Progenitor cell of endocrine pancreas (in vitro differentiated cells): ENCODE measurements around the gene AKT3. TPM values are rescaled to one million over a fixed set of nuclear protein-coding genes. Genes with fewer than 3 reads are reported as not detected.

Source experiments
- DNase-seq: peaks from one replicate; pipeline ENCODE4 v3.0.0; 2021; ENCODE audit warnings: low spot score; ENCODE audit not compliant: unreplicated experiment
- H3K27ac Mint-ChIP-seq: 2 replicates; pipeline ENCODE4 v1.8.0; 2021; ENCODE audit warnings: mild to moderate bottlenecking, moderate library complexity, mixed read lengths
- H3K27me3 Mint-ChIP-seq: 2 replicates; pipeline ENCODE4 v1.8.0; 2021; ENCODE audit warnings: mixed read lengths
- H3K36me3 Mint-ChIP-seq: 2 replicates; pipeline ENCODE4 v1.8.0; 2022; ENCODE audit warnings: mixed read lengths; ENCODE audit not compliant: insufficient read depth
- H3K4me1 Mint-ChIP-seq: 2 replicates; pipeline ENCODE4 v1.8.0; 2021; ENCODE audit warnings: low read depth, mixed read lengths
- H3K4me3 Mint-ChIP-seq: 2 replicates; pipeline ENCODE4 v1.8.0; 2021; ENCODE audit warnings: low read depth, mild to moderate bottlenecking, moderate library complexity, mixed read lengths
- H3K9me3 Mint-ChIP-seq: 2 replicates; pipeline ENCODE4 v1.8.0; 2021; ENCODE audit warnings: low read depth, mixed read lengths
- CTCF ChIP-seq: fragments of 200-600 bp; sonication (generic); IDR thresholded peaks from one replicate; pipeline ENCODE4 v1.5.0; 2021; ENCODE audit warnings: antibody characterized with exemption, mild to moderate bottlenecking; ENCODE audit not compliant: unreplicated experiment
- total RNA-seq: library from RNA; stranded (reverse); gene quantifications from 2 replicates; pipeline ENCODE4 v1.2.1, GENCODE V29; 2021

Gene AKT3
- total RNA-seq, 1 donor from 2014 or later, result 45.5 TPM

- Mint-ChIP-seq H3K9me3 (no peaks in the 10 kb centered on the region), H3K27me3 (no peaks in the 10 kb centered on the region), H3K4me1 (peaks cover 2% of the 10 kb centered on the region), H3K27ac (no peak overlapping the region), H3K4me3 (no peak overlapping the region), H3K36me3 (no peaks in the 10 kb centered on the region)
- no peak for DNase-seq
- TF ChIP-seq CTCF, result no peak
Observed at GRCh38 chr1:243693800-243694199, 156.2 kb downstream of the AKT3 start.

- no peak overlapping the region for H3K4me3 Mint-ChIP-seq
- TF ChIP-seq CTCF, result no peak
- H3K9me3 Mint-ChIP-seq, result peaks cover 3% of the 10 kb centered on the region
Observed at GRCh38 chr1:243686159-243686558, 163.9 kb downstream of the AKT3 start.

DNA sequence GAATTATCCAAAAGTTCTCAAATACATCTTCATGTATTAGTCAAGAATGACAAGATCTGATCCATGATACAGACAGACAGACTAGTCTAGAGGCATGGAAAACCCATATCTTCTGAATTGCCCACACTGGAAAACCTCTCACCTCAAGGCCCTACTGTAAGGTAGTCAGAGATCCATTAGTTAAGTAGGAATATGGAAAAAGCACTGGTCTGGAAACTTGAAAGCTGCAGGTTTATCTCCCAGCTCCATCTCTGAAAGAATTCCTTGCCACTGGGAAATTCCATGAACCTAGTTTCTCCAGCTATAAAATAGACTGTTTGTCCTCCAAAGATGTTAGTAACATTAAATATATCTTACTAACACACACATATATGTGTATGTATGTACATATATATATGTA, 169.2 kb downstream of the AKT3 start:
- Mint-ChIP-seq H3K27ac (no peak overlapping the region), H3K9me3 (peaks cover 3% of the 10 kb centered on the region), H3K4me3 (no peak overlapping the region), H3K36me3 (peaks cover 3% of the 10 kb centered on the region), H3K4me1 (peaks cover 1% of the 10 kb centered on the region), H3K27me3 (no peaks in the 10 kb centered on the region)
- no peak for TF ChIP-seq CTCF
- DNase-seq, result no peak

More at GRCh38 chr1:243686159-243686558, 163.9 kb downstream of the AKT3 start:
- Mint-ChIP-seq H3K36me3 (peaks cover 3% of the 10 kb centered on the region), H3K27me3 (no peaks in the 10 kb centered on the region), H3K27ac (no peak overlapping the region), H3K4me1 (peaks cover 1% of the 10 kb centered on the region)
- DNase-seq, result no peak

DNA sequence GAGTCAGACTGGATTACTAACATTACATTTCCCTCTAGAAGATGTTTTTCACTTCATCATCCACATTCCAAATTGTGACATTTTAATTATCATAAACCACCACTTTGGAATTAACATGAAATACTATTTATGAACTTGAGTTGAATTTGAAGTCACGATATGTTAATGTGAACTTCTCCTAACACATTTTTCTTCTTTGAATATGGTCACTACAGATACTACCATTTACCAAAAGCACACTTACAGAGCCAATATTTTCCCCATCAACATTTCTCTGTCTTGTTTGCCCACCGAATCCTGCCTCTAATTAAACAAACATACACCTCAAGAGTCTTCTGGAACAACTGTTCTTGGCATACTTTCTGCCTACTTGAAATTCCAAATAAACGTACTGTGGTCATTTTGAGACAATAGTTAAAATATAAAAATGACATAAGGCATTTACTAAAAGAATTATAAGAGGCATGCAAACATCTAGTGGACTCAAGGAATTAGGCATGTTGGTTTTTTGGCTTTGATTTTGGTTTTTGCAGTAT, 177.4 kb downstream of the AKT3 start:
- no peak for TF ChIP-seq CTCF
- Mint-ChIP-seq H3K4me3 (no peak overlapping the region), H3K27ac (no peak overlapping the region), H3K9me3 (peaks cover 4% of the 10 kb centered on the region), H3K27me3 (no peaks in the 10 kb centered on the region), H3K4me1 (peaks cover 8% of the 10 kb centered on the region), H3K36me3 (peaks cover 2% of the 10 kb centered on the region)
- DNase-seq, result no peak

DNA sequence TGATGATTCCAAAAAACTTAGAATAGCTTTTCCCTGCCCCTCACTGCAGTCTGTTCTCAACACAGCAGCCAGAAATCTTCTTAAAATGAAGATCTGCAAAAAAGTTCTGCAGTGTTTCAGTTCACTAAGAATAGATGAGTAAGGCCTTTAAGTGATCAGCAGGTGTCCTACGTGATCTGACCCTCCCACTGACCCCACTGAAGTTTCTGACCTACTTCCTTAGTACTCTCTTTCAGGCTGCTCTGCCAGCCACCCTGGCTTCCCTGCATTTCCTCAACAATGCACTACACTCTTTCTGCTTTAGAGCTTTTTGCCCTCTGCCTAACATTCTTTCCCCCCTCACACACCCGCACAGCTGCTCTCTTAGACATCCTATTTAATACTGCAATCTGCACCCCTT, 182.5 kb downstream of the AKT3 start:
- Mint-ChIP-seq H3K27me3 (no peaks in the 10 kb centered on the region), H3K36me3 (peaks cover 6% of the 10 kb centered on the region), H3K27ac (no peak overlapping the region), H3K9me3 (peaks cover 7% of the 10 kb centered on the region), H3K4me3 (no peak overlapping the region), H3K4me1 (peaks cover 8% of the 10 kb centered on the region)
- DNase-seq, result no peak
- no peak for TF ChIP-seq CTCF
